ENCODE results near the gene LYPD8.
"Not testable (repeated sequence)": the region's sequence is repeated elsewhere in the genome, so short reads cannot be mapped to it uniquely, and the experiment has no call there.

The LYPD8 gene, protein sequence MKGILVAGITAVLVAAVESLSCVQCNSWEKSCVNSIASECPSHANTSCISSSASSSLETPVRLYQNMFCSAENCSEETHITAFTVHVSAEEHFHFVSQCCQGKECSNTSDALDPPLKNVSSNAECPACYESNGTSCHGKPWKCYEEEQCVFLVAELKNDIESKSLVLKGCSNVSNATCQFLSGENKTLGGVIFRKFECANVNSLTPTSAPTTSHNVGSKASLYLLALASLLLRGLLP

DNA sequence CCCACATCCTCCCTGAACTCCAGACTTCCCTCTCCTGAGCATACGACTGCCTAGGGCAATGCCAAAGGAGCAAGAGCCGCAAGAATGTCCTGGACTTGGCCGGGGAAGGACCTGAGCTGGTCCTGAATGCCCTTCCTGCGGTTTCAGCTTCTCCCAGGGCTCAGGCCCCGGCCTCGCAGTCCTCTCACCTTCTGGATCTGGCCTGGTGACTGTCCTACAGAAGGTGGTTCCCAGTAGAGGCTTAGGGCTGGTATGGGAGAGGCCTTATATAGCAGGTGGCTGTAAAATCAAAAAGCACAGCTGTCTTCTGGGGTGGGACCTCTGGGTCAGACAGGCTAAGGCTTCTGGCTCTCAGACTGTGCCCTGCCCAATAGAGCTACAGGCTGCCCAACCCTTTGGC, at the start of gene LYPD8:
TSS of gene LYPD8 (minus strand) at position 243 of the 400 bp plus-strand sequence. CDS start 4,678 bp downstream, outside the sequence.
- DNase-seq (ENCODE audit: low read depth): no peak
- H3K4me3 ChIP-seq (replicated peaks; ENCODE audit: low read depth, low read length): no peak within 1 kb of the TSS
- TF ChIP-seq, protein P1, sequence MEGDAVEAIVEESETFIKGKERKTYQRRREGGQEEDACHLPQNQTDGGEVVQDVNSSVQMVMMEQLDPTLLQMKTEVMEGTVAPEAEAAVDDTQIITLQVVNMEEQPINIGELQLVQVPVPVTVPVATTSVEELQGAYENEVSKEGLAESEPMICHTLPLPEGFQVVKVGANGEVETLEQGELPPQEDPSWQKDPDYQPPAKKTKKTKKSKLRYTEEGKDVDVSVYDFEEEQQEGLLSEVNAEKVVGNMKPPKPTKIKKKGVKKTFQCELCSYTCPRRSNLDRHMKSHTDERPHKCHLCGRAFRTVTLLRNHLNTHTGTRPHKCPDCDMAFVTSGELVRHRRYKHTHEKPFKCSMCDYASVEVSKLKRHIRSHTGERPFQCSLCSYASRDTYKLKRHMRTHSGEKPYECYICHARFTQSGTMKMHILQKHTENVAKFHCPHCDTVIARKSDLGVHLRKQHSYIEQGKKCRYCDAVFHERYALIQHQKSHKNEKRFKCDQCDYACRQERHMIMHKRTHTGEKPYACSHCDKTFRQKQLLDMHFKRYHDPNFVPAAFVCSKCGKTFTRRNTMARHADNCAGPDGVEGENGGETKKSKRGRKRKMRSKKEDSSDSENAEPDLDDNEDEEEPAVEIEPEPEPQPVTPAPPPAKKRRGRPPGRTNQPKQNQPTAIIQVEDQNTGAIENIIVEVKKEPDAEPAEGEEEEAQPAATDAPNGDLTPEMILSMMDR (IDR thresholded peaks at IDR 0.05; ENCODE audit: low read length, missing control alignments): no peak

DNA sequence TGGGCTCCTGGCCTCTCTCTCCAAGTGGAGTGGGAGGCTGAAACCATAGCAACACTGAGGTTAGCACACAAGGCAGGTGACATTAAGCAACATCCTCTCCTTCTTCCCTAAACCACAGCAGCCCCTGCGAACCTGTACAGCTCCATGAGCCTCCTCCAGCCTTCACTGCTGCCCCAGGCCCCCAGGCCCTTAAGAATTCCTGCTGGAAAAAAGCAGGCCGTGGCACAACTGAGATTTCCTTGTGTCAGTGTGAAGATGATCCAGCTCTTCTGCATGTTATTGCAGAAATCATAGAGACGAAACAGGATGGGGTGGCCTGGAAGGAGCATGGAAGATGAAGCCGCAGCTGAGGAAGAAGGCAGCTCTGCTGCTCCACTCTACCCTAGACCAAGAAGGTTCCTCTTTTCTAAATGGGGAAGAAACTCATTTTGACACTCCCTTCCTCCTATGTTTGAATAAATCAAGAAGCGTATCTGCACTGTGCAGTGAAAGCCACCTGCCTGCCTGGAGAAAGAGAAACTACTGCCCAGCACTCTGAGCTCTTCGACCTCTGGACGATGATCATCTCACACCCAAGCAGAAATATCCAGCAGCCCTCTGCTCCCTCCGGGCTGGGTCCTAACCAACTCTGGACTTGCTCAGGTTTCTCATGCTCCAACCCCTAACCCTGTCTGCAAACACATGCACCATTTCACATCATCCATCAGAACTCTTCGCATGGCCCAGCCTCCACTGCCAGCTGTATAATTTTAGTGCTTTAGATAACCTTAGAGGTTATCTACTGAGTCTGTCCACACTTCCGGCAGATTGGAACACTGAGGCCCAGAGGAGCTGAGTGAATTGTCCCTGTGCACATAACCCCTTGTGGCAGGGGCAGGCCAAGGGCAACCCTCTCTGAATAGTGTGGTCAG, 49.5 kb upstream of the LYPD8 start:
- TF ChIP-seq, protein P1 (IDR thresholded peaks at IDR 0.05; ENCODE audit: low read length, missing control alignments): no peak
- no peak overlapping the region for H3K4me3 ChIP-seq (replicated peaks; ENCODE audit: low read depth, low read length)
- no peak for DNase-seq (ENCODE audit: low read depth)

DNA sequence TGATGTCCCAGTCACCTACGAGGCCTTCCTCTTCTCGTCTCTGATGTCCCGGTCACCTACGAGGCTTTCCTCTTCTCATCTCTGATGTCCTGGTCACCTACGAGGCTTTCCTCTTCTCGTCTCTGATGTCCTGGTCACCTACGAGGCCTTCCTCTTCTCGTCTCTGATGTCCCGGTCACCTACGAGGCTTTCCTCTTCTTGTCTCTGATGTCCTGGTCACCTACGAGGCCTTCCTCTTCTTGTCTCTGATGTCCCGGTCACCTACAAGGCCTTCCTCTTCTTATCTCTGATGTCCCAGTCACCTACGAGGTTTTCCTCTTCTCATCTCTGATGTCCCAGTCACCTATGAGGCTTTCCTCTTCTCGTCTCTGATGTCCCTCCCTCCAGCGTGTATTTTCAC, 47.9 kb upstream of the LYPD8 start:
- H3K4me3 ChIP-seq (replicated peaks; ENCODE audit: low read depth, low read length): not testable (repeated sequence)

DNA sequence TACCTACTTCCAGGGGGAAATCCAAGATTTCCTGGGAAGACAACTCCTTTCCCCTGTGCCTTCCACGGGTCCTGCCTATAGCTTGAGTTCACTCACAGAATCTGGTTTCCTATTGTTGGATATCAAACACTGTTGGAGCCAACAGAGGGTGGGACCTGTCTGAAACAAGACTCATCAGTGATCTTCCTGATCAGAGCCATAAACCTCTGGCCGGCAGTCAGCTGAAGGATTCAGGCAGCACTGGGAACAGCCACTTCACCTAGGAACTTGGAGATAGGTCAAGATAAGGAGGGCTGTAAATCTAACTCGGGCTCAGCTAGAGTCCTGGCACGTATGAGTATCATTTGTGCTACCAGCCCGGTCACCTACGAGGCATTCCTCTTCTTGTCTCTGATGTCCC, 46.9 kb upstream of the LYPD8 start:
- TF ChIP-seq, protein P1 (IDR thresholded peaks at IDR 0.05; ENCODE audit: low read length, missing control alignments): no peak
- DNase-seq (ENCODE audit: low read depth): no peak
- H3K4me3 ChIP-seq (replicated peaks; ENCODE audit: low read depth, low read length): no peak overlapping the region

More for the DNA sequence above, 47.9 kb upstream of the LYPD8 start:
- DNase-seq (ENCODE audit: low read depth): not testable (repeated sequence)

DNA sequence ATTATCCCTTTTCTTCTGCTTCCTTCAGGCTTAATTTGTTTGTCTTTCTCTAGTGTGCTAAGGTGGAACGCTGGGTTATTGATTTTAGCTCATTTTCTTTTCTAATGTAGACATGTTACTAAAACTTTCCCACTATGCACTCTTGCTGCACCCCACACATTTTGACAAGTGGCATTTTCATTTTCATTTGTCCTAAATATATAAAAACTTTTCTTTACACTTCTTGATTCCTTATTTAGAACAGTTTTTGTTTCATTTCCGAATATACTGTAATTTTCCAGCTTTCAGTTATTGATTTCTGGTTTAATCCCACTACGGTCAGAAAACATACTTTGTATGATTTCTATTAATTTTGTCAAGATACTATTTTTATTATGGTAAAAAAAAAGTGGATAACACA, 44.9 kb upstream of the LYPD8 start:
- DNase-seq (ENCODE audit: low read depth): no peak
- TF ChIP-seq, protein P1 (IDR thresholded peaks at IDR 0.05; ENCODE audit: low read length, missing control alignments): no peak
- H3K4me3 ChIP-seq (replicated peaks; ENCODE audit: low read depth, low read length): no peak overlapping the region

DNA sequence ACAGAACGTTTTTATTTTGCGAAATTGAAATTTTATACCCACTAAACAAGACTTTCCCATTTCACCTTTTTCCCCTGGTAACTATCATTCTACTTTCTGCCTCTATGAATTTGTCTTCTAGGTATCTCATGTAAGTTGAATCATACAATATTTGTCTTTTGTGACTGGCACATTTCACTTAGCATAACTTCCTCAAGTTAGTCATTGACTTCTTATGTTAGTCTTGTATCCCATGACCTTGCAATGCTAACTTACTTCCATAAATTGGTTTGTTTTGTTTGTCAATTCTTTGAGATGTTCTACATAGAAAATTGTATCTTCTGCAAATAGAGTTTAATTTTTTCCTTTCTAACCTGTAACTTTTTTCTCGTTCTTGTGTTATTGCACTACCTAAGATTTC, 43.2 kb upstream of the LYPD8 start:
- DNase-seq (ENCODE audit: low read depth): no peak
- TF ChIP-seq, protein P1 (IDR thresholded peaks at IDR 0.05; ENCODE audit: low read length, missing control alignments): no peak
- H3K4me3 ChIP-seq (replicated peaks; ENCODE audit: low read depth, low read length): no peak overlapping the region

DNA sequence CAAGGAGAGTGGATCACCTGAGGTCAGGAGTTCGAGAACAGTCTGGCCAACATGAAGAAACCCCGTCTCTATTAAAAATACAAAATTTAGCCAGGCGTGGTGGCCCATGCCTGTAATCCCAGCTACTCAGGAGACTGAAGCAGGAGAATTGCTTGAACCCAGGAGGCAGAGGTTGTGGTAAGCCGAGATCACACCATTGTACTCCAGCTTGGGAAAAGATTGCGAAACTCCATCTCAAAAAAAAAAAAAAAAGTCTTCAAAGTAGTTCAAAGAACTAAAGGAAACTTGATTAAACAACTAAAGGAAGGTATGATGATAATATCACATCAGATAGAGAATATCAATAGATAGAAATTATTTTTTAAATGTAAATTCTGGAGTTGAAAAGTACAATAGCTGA, 39.1 kb upstream of the LYPD8 start:
- not testable (repeated sequence) for H3K4me3 ChIP-seq (replicated peaks; ENCODE audit: low read depth, low read length); DNase-seq (ENCODE audit: low read depth)

Data from fibroblast of pulmonary artery (primary cell).